Myocyte (in vitro differentiated cells): ENCODE data around the gene FARP2. TPM values are rescaled to one million over a fixed set of nuclear protein-coding genes. Genes with fewer than 3 reads are reported as not detected.
"Not testable (repeated sequence)": the region's sequence is repeated elsewhere in the genome, so short reads cannot be mapped to it uniquely, and the experiment has no call there.

ENCODE experiments used
- DNase-seq: peaks from one replicate; pipeline ENCODE4 v3.0.0-alpha.2; 2012; ENCODE audit warnings: low read depth
- total RNA-seq: library from RNA; depleted of rRNA; stranded (reverse); fragments of >200 nt; gene quantifications from 2 replicates; pipeline ENCODE4 v1.2.3, GENCODE V29; 2014

Gene FARP2
- total RNA-seq, 1 donor from 2014 or later: 28.7 TPM

- not testable (repeated sequence) for DNase-seq
These were observed 97.8 kb downstream of the FARP2 start for GRCh38 chr2:241453919-241454318.

- DNase-seq: no peak
These were observed 98.9 kb downstream of the FARP2 start for GRCh38 chr2:241454837-241455485.

- no peak for DNase-seq
These were observed 100.5 kb downstream of the FARP2 start for GRCh38 chr2:241456546-241456945.

- no peak for DNase-seq
These were observed 102.6 kb downstream of the FARP2 start for GRCh38 chr2:241458687-241459086.

GRCh38 chr2:241459520-241459919 lies 103.4 kb downstream of the FARP2 start:
- no peak for DNase-seq

GRCh38 chr2:241460631-241461030 lies 104.5 kb downstream of the FARP2 start:
- no peak for DNase-seq

- no peak for DNase-seq
These were observed 105.9 kb downstream of the FARP2 start for GRCh38 chr2:241461693-241462677.

- DNase-seq: peak; percentile 71
These were observed 107.4 kb downstream of the FARP2 start for GRCh38 chr2:241463276-241464135.

- DNase-seq: no peak
These were observed 109.5 kb downstream of the FARP2 start for GRCh38 chr2:241465543-241465942.

GRCh38 chr2:241466230-241466629 lies 110.1 kb downstream of the FARP2 start:
- no peak for DNase-seq

- DNase-seq: no peak
These were observed 111.8 kb downstream of the FARP2 start for GRCh38 chr2:241467777-241468475.

GRCh38 chr2:241468476-241468781 lies 112.3 kb downstream of the FARP2 start:
- no peak for DNase-seq

GRCh38 chr2:241469746-241470145 lies 113.7 kb downstream of the FARP2 start:
- no peak for DNase-seq

GRCh38 chr2:241473399-241473798 lies 117.3 kb downstream of the FARP2 start:
- DNase-seq: no peak

- DNase-seq: no peak
These were observed 119.2 kb downstream of the FARP2 start for GRCh38 chr2:241475267-241475666.

GRCh38 chr2:241478166-241478565 lies 122.1 kb downstream of the FARP2 start:
- no peak for DNase-seq

- no peak for DNase-seq
These were observed 123.2 kb downstream of the FARP2 start for GRCh38 chr2:241479026-241479898.

GRCh38 chr2:241481687-241482086 lies 125.6 kb downstream of the FARP2 start:
- no peak for DNase-seq

GRCh38 chr2:241482126-241482955 lies 126.3 kb downstream of the FARP2 start:
- DNase-seq: no peak
